HL-60/S4 treated with phorbol 12-myristate 13-acetate at 8.2 ng/mL for 4 days and 3 days (cell line): ENCODE measurements around the gene ZNRF1.
"Not testable (repeated sequence)": the region's sequence is repeated elsewhere in the genome, so short reads cannot be mapped to it uniquely, and the experiment has no call there.

Source experiments
- in situ Hi-C: fragments of 300-500 bp; cut with MboI; formaldehyde crosslinking; loops from 2 replicates; pipeline ENCODE4 v1.15.0; 2022; ENCODE audit warnings: low sequenced_read_pairs

The ZNRF1 gene

GRCh38 chr16:75127713-75128415 lies 129.0 kb downstream of the ZNRF1 start:
- in situ Hi-C loops, result no loop called here

- in situ Hi-C loops, result not testable (repeated sequence)
Observed at GRCh38 chr16:75129421-75130149, 130.8 kb downstream of the ZNRF1 start.

- in situ Hi-C loops, result no loop called here
Observed at GRCh38 chr16:75130150-75130771, 131.4 kb downstream of the ZNRF1 start.

GRCh38 chr16:75131081-75131480 lies 132.3 kb downstream of the ZNRF1 start:
- in situ Hi-C loops, result no loop called here

- in situ Hi-C loops, result no loop called here
Observed at GRCh38 chr16:75138233-75138632, 139.4 kb downstream of the ZNRF1 start.

- in situ Hi-C loops, result no loop called here
Observed at GRCh38 chr16:75138636-75139035, 139.8 kb downstream of the ZNRF1 start.

- in situ Hi-C loops, result no loop called here
Observed at GRCh38 chr16:75139498-75139897, 140.7 kb downstream of the ZNRF1 start.

- in situ Hi-C loops, result no loop called here
Observed at GRCh38 chr16:75143941-75144340, 145.1 kb downstream of the ZNRF1 start.

- in situ Hi-C loops, result no loop called here
Observed at GRCh38 chr16:75147968-75148310, 149.1 kb downstream of the ZNRF1 start.

GRCh38 chr16:75148311-75149195 lies 149.7 kb downstream of the ZNRF1 start, which contains the start of gene ZFP1:
Gene ZFP1, plus strand, starts transcription at chr16:75148524. Its CDS starts 4,428 bp downstream, at chr16:75152952.
- in situ Hi-C loops, result no loop called here

GRCh38 chr16:75151798-75152197 lies 153.0 kb downstream of the ZNRF1 start:
- in situ Hi-C loops, result no loop called here

GRCh38 chr16:75152635-75153034 lies 153.8 kb downstream of the ZNRF1 start:
- in situ Hi-C loops, result no loop called here

- in situ Hi-C loops, result no loop called here
Observed at GRCh38 chr16:75160386-75160785, 161.6 kb downstream of the ZNRF1 start.
